GM23338 (cell line): ENCODE results near the gene SLC45A2. TPM values are rescaled to one million over a fixed set of nuclear protein-coding genes. Genes with fewer than 3 reads are reported as not detected.

Source experiments
- ATAC-seq: fragments of 200-7000 bp; cut with Tn5 transposase; 3 replicates; pipeline ENCODE4 v1.9.1; 2020
- DNase-seq: peaks from one replicate; pipeline ENCODE4 v3.0.0-alpha.2; 2015; ENCODE audit warnings: low spot score
- H2AFZ ChIP-seq: fragments of 200-600 bp; sonication (generic); 2 replicates; pipeline ENCODE4 v1.8.0; 2016; ENCODE audit warnings: antibody characterized with exemption, mild to moderate bottlenecking, moderate library complexity
- H3F3A ChIP-seq: fragments of 200-600 bp; sonication (generic); replicated peaks from 2 replicates; pipeline ENCODE4 v1.8.0; 2017; ENCODE audit warnings: antibody characterized with exemption, mixed run types, low read depth
- H3K27ac ChIP-seq: fragments of 200-600 bp; sonication (generic); 2 replicates; pipeline ENCODE4 v1.6.1; 2016; ENCODE audit warnings: low read depth
- H3K27me3 ChIP-seq: fragments of 200-600 bp; sonication (generic); 2 replicates; pipeline ENCODE4 v1.8.0; 2016; ENCODE audit warnings: mild to moderate bottlenecking, mixed run types, moderate library complexity; ENCODE audit not compliant: insufficient read depth
- H3K36me3 ChIP-seq: fragments of 200-600 bp; sonication (generic); 2 replicates; pipeline ENCODE4 v1.8.0; 2016; ENCODE audit warnings: mild to moderate bottlenecking; ENCODE audit not compliant: insufficient read depth
- H3K4me1 ChIP-seq: fragments of 200-600 bp; sonication (generic); 2 replicates; pipeline ENCODE4 v1.8.0; 2016; ENCODE audit warnings: mild to moderate bottlenecking, moderate library complexity; ENCODE audit not compliant: insufficient read depth
- H3K4me2 ChIP-seq: fragments of 200-600 bp; sonication (generic); 2 replicates; pipeline ENCODE4 v1.7.1; 2017; ENCODE audit warnings: mixed run types
- H3K4me3 ChIP-seq: fragments of 200-600 bp; sonication (generic); 2 replicates; pipeline ENCODE4 v1.6.1; 2016; ENCODE audit warnings: mixed run types
- H3K79me2 ChIP-seq: fragments of 200-600 bp; sonication (generic); replicated peaks from 2 replicates; pipeline ENCODE4 v1.8.0; 2017; ENCODE audit warnings: mild to moderate bottlenecking; ENCODE audit not compliant: insufficient read depth
- H3K9me2 ChIP-seq: fragments of 200-600 bp; sonication (generic); 2 replicates; pipeline ENCODE4 v1.8.0; 2017; ENCODE audit not compliant: insufficient read depth
- H4K20me1 ChIP-seq: fragments of 200-600 bp; sonication (generic); replicated peaks from 2 replicates; pipeline ENCODE4 v1.8.0; 2017; ENCODE audit warnings: mild to moderate bottlenecking; ENCODE audit not compliant: insufficient read depth
- H3K27ac Mint-ChIP-seq: 2 replicates; pipeline ENCODE4 v1.8.0; 2020; ENCODE audit warnings: inconsistent platforms, mild to moderate bottlenecking, moderate library complexity, mixed read lengths
- H3K27me3 Mint-ChIP-seq: 3 replicates; pipeline ENCODE4 v1.8.0; 2022; ENCODE audit warnings: low read depth, mild to moderate bottlenecking, moderate library complexity, mixed read lengths, inconsistent platforms; ENCODE audit not compliant: insufficient read depth, poor library complexity
- H3K36me3 Mint-ChIP-seq: 3 replicates; pipeline ENCODE4 v1.8.0; 2021; ENCODE audit warnings: low read depth, mild to moderate bottlenecking, inconsistent platforms, moderate library complexity, mixed read lengths
- H3K4me1 Mint-ChIP-seq: 3 replicates; pipeline ENCODE4 v1.8.0; 2020; ENCODE audit warnings: mild to moderate bottlenecking, inconsistent platforms, mixed read lengths
- H3K4me3 Mint-ChIP-seq: 3 replicates; pipeline ENCODE4 v1.8.0; 2021; ENCODE audit warnings: moderate library complexity, mild to moderate bottlenecking, inconsistent platforms, mixed read lengths
- H3K9me3 Mint-ChIP-seq: 3 replicates; pipeline ENCODE4 v1.8.0; 2020; ENCODE audit warnings: moderate library complexity, mild to moderate bottlenecking, inconsistent platforms, mixed read lengths
- CREB1 ChIP-seq: fragments of 250-450 bp; sonication (Bioruptor Pico); IDR thresholded peaks from 2 replicates; pipeline ENCODE4 v1.5.0; 2020; ENCODE audit warnings: low read depth, mild to moderate bottlenecking, moderate library complexity
- CTCF ChIP-seq, 2 experiments: fragments of 200-600 bp in 1 of 2; sonication (generic) in 1 of 2; conservative IDR thresholded peaks; 2 replicates each; pipeline versions ENCODE4 v1.5.1 to v1.6.1; 2016 to 2017; ENCODE audit warnings: antibody characterized with exemption in 2 of 2, low read depth in 2 of 2, mild to moderate bottlenecking in 2 of 2, moderate library complexity in 1 of 2
- EZH2 ChIP-seq: fragments of 200-600 bp; sonication (generic); IDR thresholded peaks from one replicate; pipeline ENCODE4 v1.8.0; 2017; ENCODE audit warnings: antibody characterized with exemption, mild to moderate bottlenecking, low read depth; ENCODE audit not compliant: unreplicated experiment
- EZH2phosphoT487 ChIP-seq: fragments of 200-600 bp; sonication (generic); IDR thresholded peaks from one replicate; pipeline ENCODE4 v1.8.1; 2018; ENCODE audit warnings: antibody characterized with exemption; ENCODE audit not compliant: unreplicated experiment
- JUNB ChIP-seq: IDR thresholded peaks from one replicate; pipeline ENCODE4 v1.6.1; 2016; ENCODE audit warnings: antibody characterized with exemption; ENCODE audit not compliant: unreplicated experiment
- NANOG ChIP-seq: IDR thresholded peaks from 2 replicates; pipeline ENCODE4 v1.6.1; 2016; ENCODE audit warnings: antibody characterized with exemption, borderline replicate concordance
- POLR2AphosphoS5 ChIP-seq: IDR thresholded peaks from 2 replicates; pipeline ENCODE4 v1.6.1; 2016; ENCODE audit warnings: antibody characterized with exemption, low read depth
- STAT1 ChIP-seq: IDR thresholded peaks from one replicate; pipeline ENCODE4 v1.6.1; 2016; ENCODE audit warnings: antibody characterized with exemption; ENCODE audit not compliant: unreplicated experiment
- ZNF114 ChIP-seq: fragments of 250-450 bp; sonication (Bioruptor Pico); IDR thresholded peaks from 2 replicates; pipeline ENCODE4 v1.5.0; 2020; ENCODE audit warnings: mild to moderate bottlenecking, moderate library complexity
- ZNF331 ChIP-seq: fragments of 250-450 bp; sonication (Bioruptor Pico); IDR thresholded peaks from 2 replicates; pipeline ENCODE4 v1.5.0; 2020; ENCODE audit warnings: low read depth, mild to moderate bottlenecking, moderate library complexity
- ZNF462 ChIP-seq: fragments of 250-450 bp; sonication (Bioruptor Pico); IDR thresholded peaks from 2 replicates; pipeline ENCODE4 v1.5.0; 2020; ENCODE audit warnings: mild to moderate bottlenecking, moderate library complexity
- polyA plus RNA-seq: library from polyadenylated mRNA; unstranded; fragments of >200 nt; fragmentation: Nextera tagmentation; extraction: Ambion mirVana; gene quantifications from 2 replicates; pipeline ENCODE4 v1.2.1, GENCODE V29; 2016
- total RNA-seq: library from RNA; depleted of rRNA; stranded (reverse); fragments of >200 nt; shearing (Covaris generic); gene quantifications from 2 replicates; pipeline ENCODE4 v1.2.3, GENCODE V29; 2014
- TF ChIP-seq, protein P1 (sequence below): IDR thresholded peaks from one replicate; pipeline ENCODE4 v1.6.1; 2018; ENCODE audit warnings: antibody characterized with exemption; ENCODE audit not compliant: unreplicated experiment
- TF ChIP-seq, protein P2 (sequence below): IDR thresholded peaks from 2 replicates; pipeline ENCODE4 v1.6.1; 2016; ENCODE audit warnings: antibody characterized with exemption

SLC45A2 gene
- total and polyA plus RNA-seq, 2 experiments from 2014 or later, result not detected

GRCh38 chr5:33958176-33958575, 26.3 kb downstream of the SLC45A2 start:
- Mint-ChIP-seq H3K4me3 (no peak overlapping the region; the same call in 2 of the 3 replicates), H3K9me3 (peaks cover 22% of the 10 kb centered on the region), H3K27me3 (no peaks in the 10 kb centered on the region), H3K36me3 (peaks cover 22% of the 10 kb centered on the region), H3K27ac (peak overlapping the region; percentile 89), H3K4me1 (peaks cover 19% of the 10 kb centered on the region)
- Histone ChIP-seq H2AFZ (peak overlapping the region; percentile 67; the same call in 1 of the 2 replicates), H3F3A (no peaks in the 10 kb centered on the region), H3K27me3 (no peaks in the 10 kb centered on the region), H3K4me1 (peaks cover 15% of the 10 kb centered on the region), H3K4me2 (peak overlapping the region; percentile 27), H3K36me3 (0 out of 2 replicates have a peak, but pooled peaks cover 4% of the 10 kb centered on the region), H3K9me2 (no peaks in the 10 kb centered on the region), H4K20me1 (no peaks in the 10 kb centered on the region), H3K4me3 (no peak overlapping the region), H3K79me2 (no peaks in the 10 kb centered on the region), H3K27ac (peak overlapping the region; percentile 32; the same call in 1 of the 2 replicates)
- DNase-seq (no peak), ATAC-seq (peak; percentile 64)
- TF ChIP-seq, protein P1, sequence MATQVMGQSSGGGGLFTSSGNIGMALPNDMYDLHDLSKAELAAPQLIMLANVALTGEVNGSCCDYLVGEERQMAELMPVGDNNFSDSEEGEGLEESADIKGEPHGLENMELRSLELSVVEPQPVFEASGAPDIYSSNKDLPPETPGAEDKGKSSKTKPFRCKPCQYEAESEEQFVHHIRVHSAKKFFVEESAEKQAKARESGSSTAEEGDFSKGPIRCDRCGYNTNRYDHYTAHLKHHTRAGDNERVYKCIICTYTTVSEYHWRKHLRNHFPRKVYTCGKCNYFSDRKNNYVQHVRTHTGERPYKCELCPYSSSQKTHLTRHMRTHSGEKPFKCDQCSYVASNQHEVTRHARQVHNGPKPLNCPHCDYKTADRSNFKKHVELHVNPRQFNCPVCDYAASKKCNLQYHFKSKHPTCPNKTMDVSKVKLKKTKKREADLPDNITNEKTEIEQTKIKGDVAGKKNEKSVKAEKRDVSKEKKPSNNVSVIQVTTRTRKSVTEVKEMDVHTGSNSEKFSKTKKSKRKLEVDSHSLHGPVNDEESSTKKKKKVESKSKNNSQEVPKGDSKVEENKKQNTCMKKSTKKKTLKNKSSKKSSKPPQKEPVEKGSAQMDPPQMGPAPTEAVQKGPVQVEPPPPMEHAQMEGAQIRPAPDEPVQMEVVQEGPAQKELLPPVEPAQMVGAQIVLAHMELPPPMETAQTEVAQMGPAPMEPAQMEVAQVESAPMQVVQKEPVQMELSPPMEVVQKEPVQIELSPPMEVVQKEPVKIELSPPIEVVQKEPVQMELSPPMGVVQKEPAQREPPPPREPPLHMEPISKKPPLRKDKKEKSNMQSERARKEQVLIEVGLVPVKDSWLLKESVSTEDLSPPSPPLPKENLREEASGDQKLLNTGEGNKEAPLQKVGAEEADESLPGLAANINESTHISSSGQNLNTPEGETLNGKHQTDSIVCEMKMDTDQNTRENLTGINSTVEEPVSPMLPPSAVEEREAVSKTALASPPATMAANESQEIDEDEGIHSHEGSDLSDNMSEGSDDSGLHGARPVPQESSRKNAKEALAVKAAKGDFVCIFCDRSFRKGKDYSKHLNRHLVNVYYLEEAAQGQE, result no peak
- no peak for TF ChIP-seq CTCF (conservative IDR thresholded peaks at IDR 0.05; ENCODE audit: low read depth in 2 of 2)
- TF ChIP-seq JUNB, result no peak
- no peak for TF ChIP-seq NANOG
- no peak for TF ChIP-seq STAT1
- no peak for TF ChIP-seq EZH2phosphoT487
- TF ChIP-seq ZNF331 (CRISPR knock-in tag), result no peak
- no peak for TF ChIP-seq ZNF462 (CRISPR knock-in tag)
- no peak for TF ChIP-seq ZNF114
- TF ChIP-seq CREB1, result no peak
- TF ChIP-seq, protein P2, sequence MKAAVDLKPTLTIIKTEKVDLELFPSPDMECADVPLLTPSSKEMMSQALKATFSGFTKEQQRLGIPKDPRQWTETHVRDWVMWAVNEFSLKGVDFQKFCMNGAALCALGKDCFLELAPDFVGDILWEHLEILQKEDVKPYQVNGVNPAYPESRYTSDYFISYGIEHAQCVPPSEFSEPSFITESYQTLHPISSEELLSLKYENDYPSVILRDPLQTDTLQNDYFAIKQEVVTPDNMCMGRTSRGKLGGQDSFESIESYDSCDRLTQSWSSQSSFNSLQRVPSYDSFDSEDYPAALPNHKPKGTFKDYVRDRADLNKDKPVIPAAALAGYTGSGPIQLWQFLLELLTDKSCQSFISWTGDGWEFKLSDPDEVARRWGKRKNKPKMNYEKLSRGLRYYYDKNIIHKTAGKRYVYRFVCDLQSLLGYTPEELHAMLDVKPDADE, result no peak
- no peak for TF ChIP-seq POLR2AphosphoS5
- no peak for TF ChIP-seq EZH2
